A549 treated with CpdA at 1 μM for 4 hours (cell line): ENCODE measurements around the gene SZT2. TPM values are rescaled to one million over a fixed set of nuclear protein-coding genes. Genes with fewer than 3 reads are reported as not detected.

Experiments
- total RNA-seq: library from RNA; stranded (reverse); fragments of 200-300 nt; extraction: Qiagen RNA extraction; gene quantifications from 5 replicates; pipeline ENCODE4 v1.2.3, GENCODE V29; 2022; ENCODE audit warnings: low read depth

The SZT2 gene
- total RNA-seq, result 6.5 to 9.9 TPM (median 6.9 TPM) in 5 replicates

GRCh38 chr1:43389326-43390313 lies at the start of gene SZT2, which contains the start of gene MED8:
SZT2 (plus strand) TSS chr1:43389899; CDS start chr1:43389969, 70 bp downstream.
MED8 (minus strand) TSS chr1:43389800; CDS start chr1:43389764, 36 bp downstream.

DNA sequence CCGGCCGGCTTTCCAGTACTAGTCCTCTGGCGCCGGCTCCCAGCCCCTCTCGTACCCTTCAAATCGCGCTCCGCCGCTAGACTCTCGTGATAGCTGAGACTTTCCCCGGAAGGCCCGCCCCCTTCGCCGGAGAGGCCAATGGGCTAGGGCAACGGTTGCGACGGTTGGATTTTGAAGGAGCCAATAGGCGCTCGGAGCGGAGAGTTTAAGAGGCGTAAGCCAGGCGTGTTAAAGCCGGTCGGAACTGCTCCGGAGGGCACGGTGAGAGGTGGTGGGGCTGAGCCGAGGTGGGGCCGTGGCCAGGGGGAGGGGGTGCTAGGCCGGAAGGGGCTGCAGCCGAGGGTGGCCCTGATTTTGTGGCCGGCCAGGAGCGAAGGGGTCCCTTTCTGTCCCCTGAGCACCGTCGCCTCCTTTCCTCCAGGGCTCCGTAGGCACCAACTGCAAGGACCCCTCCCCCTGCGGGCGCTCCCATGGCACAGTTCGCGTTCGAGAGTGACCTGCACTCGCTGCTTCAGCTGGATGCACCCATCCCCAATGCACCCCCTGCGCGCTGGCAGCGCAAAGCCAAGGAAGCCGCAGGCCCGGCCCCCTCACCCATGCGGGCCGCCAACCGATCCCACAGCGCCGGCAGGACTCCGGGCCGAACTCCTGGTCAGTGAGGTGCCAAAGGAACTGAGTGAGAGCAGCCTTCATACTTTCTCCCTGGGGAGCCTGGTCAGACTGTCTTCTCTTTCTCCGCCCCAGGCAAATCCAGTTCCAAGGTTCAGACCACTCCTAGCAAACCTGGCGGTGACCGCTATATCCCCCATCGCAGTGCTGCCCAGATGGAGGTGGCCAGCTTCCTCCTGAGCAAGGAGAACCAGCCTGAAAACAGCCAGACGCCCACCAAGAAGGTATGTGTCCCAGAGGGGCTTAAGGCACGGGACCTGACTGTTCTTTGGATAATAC lies 30.7 kb upstream of the SZT2 start, which contains the start of gene CDC20:
Gene CDC20 (plus strand): TSS at position 236 of the 948 bp plus-strand sequence. CDS start 235 bp downstream, at position 471.

GRCh38 chr1:43367904-43368645 lies 21.6 kb upstream of the SZT2 start, which contains the start of gene ELOVL1:
ELOVL1 (minus strand) TSS chr1:43368011; CDS start chr1:43365609, 2,402 bp downstream.

GRCh38 chr1:43453442-43454269 lies 64.0 kb downstream of the SZT2 start, which contains the start of gene HYI:
HYI (minus strand) TSS chr1:43453931; CDS start chr1:43453793, 138 bp downstream.

Other genes starting within 250 kb of the SZT2 start
- gene EBNA1BP2, start 217.6 kb upstream of the SZT2 start, total RNA-seq, result 183 to 204 TPM (median 193 TPM) in 5 replicates
- 0.21 to 0.58 TPM (median 0.33 TPM) in 5 replicates for gene CFAP57, start 217.6 kb upstream of the SZT2 start, total RNA-seq
- gene TMEM125, start 119.9 kb upstream of the SZT2 start, total RNA-seq, result not detected in 5 replicates
- gene C1orf210, start 104.3 kb upstream of the SZT2 start, total RNA-seq, result not detected in 5 replicates
- gene TIE1, start 88.9 kb upstream of the SZT2 start, total RNA-seq, result not detected in 5 replicates
- 0.09 to 0.22 TPM in 2 of 5 replicates, not detected in the others for gene MPL, start 52.1 kb upstream of the SZT2 start, total RNA-seq
- 165 to 205 TPM (median 195 TPM) in 5 replicates for gene CDC20, start 30.9 kb upstream of the SZT2 start, total RNA-seq
- gene ELOVL1, start 21.9 kb upstream of the SZT2 start, total RNA-seq, result 141 to 151 TPM (median 149 TPM) in 5 replicates
- gene MED8, start 99 bp upstream of the SZT2 start, total RNA-seq, result 37.0 to 38.6 TPM (median 38.1 TPM) in 5 replicates
- 12.0 to 18.3 TPM (median 15.5 TPM) in 5 replicates for gene HYI, start 64.0 kb downstream of the SZT2 start, total RNA-seq
- 81.6 to 112 TPM (median 100 TPM) in 5 replicates for gene PTPRF, start 141.0 kb downstream of the SZT2 start, total RNA-seq